Activated CD4-positive, alpha-beta T cell treated with anti-CD3 and anti-CD28 coated beads for 4 hours (primary cell): ENCODE results near the gene XPA.
A peak's percentile ranks its signal among the peaks of the same experiment; 100 is the strongest.
"Not testable (repeated sequence)": the region's sequence is repeated elsewhere in the genome, so short reads cannot be mapped to it uniquely, and the experiment has no call there.

ENCODE experiments used
- DNase-seq, 2 donors: peaks; one replicate each; pipeline ENCODE4 v3.0.0-alpha.2; 2020

XPA gene

DNA sequence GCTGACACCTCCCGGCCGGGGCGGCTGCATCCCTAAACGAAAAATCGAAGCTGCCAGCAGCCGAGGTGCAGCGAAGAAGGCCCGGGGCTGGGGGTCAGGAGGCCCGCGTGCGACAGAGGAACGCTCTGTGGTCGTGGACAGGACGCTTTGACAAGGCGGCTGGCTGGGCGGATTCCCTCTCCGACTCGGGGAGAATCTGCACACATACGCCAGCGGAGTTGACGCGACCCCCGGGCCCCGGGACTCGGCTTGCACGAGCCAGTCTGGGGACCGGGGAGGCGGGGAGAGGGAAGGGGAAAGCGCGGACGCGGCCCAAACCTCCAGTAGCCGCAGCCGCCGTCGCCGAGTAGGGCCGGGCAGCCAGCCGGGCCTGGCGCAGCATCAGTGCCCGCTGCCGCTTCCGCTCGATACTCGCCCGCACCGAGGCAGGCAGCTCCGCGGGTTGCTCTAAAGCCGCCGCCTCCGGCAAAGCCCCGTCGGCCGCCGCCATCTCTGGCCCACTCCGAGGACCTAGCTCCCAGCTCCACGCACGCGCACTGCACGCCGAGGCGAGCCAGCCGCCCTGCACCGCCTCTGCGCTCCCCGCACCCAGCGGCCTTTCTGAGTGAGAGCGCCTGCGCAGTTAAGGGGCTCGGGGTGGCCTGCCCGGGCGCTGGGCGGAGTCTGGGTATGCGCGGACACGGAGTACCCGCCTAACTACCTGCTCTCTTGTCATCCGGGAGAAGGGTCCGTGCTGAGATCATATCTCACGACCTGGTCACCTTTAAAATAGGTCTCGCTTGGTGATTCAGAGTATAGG lies at the start of gene XPA:
Gene XPA (minus strand): TSS at position 538 of the 799 bp plus-strand sequence. CDS start 48 bp downstream, at position 490.
- peak; percentile 96 to 97 for DNase-seq

GRCh38 chr9:97744710-97745708 lies 47.9 kb upstream of the XPA start:
- no peak for DNase-seq

- DNase-seq, result not testable (repeated sequence)
Observed at GRCh38 chr9:97744025-97744424, 46.9 kb upstream of the XPA start.

DNA sequence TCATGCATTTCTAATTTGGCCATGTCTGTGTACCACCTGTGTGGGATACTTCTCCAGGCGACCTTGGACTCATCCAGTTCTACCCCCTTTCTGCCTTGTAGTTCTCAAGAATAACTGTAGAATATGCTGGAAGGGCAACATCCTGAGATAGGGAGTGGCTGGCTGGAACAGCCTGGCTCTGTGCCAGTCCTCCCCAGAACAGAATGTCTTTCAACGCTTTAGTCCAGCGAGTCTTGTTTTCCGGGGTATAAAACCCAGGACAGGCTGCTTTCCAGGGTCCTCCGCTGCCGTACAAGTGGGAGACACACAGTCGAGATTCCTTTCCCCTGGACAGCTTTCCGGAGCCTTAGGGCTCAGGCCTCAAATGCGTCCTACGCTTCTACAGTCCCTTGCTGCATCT lies 45.4 kb upstream of the XPA start:
- no peak for DNase-seq

DNA sequence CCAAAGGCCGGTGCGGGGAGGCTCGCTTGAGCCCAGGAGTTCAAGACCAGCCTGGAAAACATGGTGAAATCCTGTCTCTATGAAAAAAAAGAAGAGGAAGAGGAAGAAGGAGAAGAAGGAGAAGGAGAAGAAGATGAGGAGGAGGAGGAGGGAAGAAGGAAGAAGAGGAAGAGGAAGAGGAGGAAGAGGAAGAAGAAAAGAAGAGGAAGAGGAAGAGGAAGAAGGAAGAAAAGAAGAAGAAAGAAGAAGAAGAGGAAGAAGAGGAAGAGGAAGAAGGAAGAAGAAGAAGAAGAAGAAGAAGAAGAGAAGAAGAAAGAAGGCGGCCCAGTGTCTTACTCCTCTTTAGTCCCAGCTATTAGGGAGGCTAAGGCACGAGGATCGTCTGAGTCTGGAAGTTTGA lies 44.8 kb upstream of the XPA start:
- no peak for DNase-seq

- DNase-seq, result peak; percentile 11
Observed at GRCh38 chr9:97740848-97741821, 44.0 kb upstream of the XPA start.

DNA sequence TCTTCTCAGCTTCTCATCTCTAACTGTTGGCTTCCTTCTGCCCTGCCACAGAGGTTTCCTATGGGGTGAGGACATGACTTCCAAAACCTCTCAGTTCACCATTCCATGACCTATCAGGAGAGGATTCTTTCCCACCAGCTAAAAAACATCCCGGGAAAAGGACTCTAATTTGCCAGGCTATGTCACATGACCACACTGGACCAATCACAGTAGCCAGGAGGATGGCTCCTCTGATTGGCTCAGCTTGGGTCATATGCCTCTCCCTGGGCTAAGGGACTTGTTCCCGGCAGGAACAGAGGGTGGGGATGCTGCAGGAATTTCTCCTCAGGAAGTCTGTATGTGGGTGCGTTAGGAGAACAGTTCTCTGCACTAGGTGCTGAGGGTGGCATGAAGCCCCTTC lies 40.3 kb upstream of the XPA start:
- no peak for DNase-seq

DNA sequence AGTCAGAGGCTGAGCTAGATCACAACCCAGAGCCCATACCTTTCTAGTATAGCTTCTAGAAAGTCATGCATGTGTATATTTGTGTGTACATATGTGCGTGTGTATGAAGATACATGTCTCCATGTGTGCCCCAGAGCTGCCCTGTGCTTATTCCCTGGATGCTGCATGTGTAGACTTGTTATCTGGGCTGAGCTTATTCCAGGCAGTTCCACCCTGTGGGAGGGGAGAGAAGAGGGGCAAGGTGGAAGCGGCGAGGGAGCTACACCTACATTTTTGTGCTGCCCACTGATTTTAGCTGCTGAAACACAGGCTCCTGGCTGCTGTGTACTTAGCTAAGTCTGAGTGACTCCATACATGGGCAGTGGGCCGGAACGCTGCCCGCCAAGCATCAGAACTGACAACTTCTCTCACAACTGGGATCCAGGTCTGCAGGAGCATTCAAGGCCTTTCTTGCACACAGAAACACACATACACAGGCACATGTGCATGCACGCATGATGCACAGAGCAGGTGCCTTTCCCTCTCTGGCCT lies 38.0 kb upstream of the XPA start:
- no peak for DNase-seq

DNA sequence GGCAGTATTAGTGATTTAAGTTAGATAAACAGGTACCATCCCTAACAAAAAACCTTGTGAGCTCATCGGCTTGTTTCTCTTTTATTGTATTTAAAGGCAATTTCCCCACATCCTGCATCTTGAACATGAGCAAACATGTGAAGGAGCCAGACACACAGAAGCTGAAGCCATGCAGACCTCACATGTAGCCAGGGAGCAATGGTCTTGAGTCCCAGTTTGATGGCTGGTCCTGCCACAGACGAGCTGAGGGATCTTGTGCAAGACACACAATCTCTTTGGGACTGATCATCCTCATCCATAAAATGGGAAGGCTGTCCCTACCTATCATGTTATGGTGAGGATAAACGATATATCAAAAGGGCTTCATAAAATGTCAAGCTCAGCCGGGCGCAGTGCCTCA lies 29.6 kb upstream of the XPA start:
- DNase-seq, result no peak

DNA sequence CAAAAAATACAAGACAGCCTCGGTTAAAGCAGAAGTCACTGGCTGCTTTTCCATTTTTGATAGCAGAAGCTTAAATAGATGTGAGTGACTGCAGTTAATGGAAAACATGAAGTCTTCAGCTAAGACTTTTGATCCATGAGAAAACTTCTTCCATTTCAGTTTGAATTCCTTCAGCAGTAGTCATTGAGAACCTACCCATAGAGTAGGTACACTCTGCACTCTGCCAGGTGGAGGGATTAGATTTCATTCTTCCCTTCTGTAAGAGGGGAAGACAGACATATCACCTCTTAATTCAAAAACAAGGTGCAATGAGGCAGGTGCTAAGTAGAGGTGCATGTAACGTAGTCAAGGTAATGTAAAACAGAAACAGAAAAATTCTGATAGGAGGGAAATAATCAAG lies 26.7 kb upstream of the XPA start:
- no peak for DNase-seq

- no peak for DNase-seq
Observed at GRCh38 chr9:97722331-97722730, 25.2 kb upstream of the XPA start.

DNA sequence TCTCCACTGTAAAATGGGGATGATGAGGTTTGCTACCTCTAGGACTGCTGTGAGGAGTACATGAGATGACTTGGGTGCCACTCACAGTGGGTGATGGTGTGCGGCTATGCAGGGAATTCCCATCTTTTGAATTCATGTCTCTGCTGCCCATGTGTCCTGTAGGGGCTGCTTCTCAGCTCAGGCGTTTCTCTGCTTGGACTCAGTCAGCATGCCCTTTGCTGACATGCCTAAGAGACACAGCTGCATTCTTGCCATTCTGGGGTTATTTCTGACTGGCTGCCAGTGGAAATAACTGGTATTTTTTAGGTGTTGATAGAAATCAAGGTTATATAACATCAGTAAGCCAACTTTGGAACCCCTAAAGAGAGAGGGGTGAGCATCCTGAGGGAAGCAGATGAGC lies 24.3 kb upstream of the XPA start:
- DNase-seq, result no peak

DNA sequence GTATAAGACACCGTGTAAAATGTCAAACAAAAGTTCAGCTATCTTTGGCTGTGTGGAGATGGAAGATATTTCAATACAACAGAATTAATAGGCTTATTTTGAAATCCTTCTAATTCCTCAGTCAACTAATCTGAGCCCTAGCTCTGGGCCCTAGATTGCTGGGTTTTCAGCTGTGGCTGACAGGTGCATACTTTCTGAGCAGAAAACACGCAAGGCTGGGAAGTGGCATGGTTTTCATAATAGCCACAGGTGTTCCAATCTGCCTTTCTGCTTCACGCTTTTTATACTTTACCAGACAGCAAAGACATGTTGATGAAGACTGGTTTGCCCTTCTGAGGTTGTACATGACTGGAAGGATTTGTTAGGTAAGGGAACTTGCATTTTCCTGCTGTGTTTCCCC lies 20.7 kb upstream of the XPA start:
- DNase-seq, result no peak

GRCh38 chr9:97714435-97714834 lies 17.3 kb upstream of the XPA start:
- DNase-seq, result no peak

DNA sequence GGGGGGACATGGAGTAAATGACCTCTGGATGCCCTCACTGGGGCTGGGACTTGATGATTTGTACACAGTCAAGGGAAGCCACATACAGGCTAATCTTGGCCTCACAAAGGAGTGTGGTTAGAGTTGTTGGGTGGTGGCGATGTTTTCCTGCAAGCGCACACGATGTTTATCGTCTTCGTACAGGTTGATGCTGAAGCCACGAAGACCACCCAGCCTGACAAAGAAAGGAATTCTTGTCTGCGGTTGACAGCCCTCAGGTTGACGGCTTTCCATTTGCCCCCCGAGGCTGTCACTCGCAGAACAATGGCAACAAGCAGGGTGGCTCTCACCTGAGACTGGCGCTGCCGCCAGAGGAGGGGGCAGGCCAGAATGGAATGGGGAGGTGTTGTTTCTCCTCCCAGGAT lies 14.1 kb upstream of the XPA start:
- no peak for DNase-seq

- peak; percentile 33 to 35 for DNase-seq
Observed at GRCh38 chr9:97710356-97711222, 13.4 kb upstream of the XPA start.

GRCh38 chr9:97706246-97706645 lies 9.1 kb upstream of the XPA start:
- DNase-seq, result no peak

DNA sequence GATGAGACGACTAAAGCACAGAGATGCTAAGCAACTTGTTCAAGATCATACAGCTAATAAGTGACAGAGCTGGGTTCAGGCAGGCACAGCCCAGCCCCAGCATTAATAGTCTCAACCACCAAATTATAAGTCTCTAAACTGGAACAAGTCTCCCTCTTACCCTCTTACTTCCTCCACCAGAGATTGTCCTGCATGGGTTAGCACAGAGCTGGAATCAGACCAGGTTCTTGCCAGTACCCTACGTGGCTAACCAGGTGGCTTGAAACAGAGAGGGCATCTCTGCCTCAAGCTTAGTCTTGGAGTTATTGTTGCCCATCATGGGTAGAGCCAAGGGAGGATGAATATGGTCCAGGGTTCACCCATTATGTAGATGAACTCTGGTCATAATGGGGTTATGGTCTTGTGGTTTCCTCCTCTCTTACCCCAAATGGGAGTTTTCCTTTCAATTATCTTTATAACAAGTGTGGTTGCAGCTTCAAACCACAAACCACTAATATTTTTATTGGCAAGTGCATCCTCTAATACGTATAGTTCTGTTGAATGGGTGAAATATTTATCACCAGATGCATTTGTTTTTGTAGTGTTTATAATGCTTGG lies 8.3 kb upstream of the XPA start:
- no peak for DNase-seq

DNA sequence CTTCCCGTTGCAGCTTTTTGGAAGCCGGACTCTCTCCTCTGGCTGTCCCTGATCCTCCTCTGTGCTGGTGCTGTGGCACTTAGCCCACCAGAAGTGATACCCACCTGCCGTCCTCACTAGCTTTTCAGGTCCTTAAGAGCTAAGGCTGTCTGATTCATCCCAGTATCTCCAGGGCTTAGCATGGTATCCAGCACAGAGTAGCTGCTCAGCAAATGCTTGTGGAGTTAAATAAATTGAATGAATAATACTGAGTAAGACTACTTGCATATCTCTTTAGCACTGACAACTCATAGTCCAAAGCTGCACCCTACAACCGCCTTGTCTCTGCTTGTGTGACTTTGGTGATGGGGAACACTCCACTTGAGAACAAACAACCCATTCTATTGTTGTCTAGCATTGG lies 7.7 kb upstream of the XPA start:
- DNase-seq, result no peak

- no peak for DNase-seq
Observed at GRCh38 chr9:97704345-97704677, 7.2 kb upstream of the XPA start.
